ENCODE data around the gene ARID5B.

Gene ARID5B

DNA sequence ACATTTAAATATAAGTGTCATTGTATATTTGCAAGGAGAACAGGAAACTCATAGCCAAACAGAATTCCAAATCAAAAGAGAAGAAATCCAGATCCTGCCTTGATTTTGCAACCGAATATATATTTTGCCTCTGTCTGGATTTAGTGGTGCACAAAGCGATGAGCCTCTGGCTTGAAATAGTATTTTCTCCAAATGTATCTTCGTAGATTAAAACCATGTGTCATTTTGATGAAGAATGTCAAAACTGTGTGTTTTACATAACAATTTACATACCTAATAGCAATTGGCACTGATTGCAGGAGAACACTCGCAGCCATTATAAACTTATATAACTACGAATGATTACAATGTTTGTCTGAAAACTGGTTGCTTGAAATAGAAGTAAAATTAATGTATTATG lies 156.4 kb downstream of the ARID5B start:
- no peak for DNase-seq

DNA sequence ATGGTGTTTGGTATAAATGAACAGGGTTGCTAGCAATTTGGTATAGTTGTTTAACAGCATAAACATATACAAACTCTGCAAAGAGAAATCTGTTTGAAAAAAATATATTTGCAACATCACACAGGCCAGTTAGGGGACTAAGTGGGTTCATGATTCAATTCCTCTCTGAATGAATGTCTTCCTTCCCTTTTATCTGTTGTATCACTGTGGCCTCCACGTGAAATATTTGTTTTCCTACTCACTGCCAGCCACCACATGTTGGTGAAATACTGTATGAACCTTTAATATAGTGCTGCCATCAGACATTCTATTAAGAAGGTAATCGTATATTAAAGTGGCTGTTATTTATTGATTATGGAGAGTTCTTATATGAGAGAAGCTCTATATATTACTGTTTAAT lies 157.0 kb downstream of the ARID5B start:
- DNase-seq: no peak

DNA sequence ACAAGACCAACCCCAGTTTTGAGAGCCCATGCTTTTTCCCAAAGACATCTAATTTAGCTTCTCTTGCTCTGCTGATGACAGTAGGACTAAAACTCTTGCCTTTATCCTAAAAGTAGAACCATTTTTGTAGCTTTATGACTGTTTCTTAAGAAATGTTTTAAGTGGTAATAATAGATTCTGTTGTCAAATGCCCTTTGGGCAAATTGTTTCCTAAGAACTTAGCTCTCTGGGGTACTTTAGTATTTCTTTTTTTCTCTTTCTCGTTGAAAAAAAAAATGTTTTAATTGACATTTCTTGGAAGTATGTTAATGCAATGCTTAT lies 157.4 kb downstream of the ARID5B start:
- no peak for DNase-seq

DNA sequence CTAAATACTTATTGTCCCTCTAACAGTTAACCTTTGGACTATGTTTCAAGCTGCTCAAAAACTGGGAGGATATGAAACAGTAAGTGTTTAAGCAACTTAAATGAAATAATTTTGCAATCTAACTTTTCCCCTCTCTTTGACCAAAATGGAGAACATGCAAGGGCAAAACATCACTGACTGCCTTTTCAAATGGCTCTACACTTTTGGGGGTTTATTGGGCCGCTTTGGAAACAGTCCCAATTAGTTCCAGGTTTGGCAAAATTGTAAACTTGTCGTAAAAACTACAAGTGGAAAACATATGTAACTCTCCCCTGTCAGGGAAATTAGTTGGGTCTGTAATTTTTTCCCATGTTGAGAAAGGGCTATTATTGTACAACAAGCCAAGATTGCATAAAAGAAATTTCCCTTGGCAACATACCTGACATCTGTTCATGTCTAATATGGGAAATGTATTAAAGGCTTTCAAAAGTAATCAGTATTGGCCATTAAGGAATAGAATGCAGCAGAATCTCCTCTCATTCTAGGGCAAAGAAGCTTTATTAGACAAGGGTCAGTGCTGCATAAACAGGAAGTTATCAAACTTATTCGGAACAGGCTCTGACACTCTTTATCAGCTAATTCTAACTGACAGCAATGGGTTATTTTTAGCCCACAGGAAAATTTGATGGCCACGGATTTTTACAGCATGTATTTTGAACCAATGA lies 157.9 kb downstream of the ARID5B start:
- DNase-seq: no peak

DNA sequence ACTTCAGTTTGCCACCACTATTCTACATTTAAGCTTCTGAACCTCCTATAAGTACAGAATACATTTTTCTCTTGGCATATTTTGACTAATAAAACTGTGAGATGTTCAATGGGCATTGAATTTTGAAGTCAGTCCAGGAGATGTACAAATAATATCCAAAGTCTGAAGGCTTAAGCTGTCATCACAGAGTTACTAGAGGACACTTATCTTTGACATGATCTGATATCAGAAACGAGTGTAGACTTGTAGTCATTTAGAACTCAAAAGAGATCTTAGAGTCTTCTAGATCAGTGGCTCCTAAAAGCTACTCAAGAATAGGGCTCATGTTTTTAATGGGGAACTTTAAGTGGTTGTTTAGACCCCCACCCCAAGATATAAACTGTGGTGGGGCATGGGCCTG lies 160.5 kb downstream of the ARID5B start:
- no peak for DNase-seq

DNA sequence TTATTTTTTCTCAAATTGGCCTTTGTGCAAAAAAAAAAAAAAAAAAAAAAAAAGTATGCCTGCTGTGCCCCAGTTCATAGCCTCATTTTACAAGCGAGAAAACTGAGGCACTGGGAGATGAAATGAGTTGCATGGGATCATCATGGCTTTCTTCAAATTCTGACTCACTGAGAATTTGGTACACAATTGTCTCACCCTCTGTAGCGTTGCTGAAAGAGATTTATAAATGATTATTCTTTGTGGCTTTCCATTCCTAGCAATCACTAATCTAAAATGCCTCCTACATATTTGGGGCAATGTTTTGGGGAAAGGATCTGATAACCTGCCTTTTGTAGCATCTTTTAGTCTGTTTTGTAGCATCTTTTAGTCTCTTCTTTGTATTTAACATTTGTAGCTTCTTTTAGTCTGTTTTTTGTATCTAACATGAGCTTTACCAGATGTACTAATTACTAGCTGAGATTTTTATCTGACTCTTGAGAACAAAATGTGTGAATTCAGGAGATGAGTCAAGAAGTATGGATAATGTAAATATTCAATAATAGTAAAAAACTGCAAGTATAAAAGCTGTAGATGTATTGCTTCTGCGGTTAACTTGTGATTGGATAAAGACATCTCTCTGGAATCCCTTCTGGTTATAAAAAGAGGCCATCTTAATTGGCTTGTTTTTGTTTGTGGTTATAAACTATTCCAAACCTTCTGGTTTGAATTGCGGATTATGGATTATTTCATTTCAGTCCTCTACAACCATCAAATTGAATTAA lies 161.4 kb downstream of the ARID5B start:
- DNase-seq: no peak

DNA sequence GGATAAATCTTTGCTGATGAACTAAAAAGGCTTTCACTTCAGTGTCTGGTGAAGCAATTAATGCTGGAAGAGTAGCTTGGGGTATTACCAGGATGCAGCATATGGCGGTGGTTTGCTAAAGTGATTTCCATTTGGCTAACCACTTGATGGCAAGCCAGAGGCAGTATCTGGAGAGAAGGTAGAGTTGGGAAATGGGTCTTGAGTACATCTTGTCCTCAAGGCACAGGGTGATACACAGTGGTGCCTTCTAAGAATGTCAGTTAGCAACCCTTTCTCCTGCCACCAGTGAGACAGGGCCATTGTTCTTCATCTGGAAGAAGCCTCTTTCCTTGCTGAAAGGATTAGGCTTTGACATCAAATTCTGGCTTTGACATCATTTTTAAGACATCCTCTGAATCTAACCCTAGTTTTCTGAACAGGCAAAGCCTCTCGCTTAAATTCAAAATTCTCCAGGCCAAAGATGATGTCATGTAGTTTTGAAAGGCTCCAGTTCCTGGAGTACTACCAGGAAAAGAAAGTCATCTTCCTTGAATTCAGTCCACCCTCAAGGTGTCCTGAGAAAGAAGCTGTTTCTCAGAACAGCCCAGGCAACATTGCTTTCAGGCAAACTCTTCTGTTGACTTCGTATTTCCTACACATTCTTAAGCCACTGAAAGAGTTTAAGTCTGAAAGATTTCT lies 162.4 kb downstream of the ARID5B start:
- peak; percentile 39 for DNase-seq

DNA sequence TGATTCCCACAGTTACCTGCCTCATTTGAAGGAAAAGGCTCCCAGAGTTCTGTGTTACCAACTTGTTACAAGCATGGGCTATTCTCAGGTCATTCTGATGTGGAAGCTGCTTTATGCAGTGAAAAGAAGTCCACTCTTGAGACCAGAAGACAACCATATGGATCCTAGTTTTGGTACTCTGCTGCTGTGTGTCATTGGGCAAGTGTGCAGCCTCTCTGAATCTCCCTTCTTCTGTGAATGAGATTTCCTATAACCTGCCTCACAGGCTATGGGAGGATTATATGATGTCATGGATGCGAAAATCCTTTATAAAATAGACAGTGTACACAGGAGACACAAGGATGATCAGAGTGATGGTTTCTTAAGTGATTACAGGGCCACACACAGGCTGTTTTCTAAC lies 166.1 kb downstream of the ARID5B start:
- DNase-seq: no peak

DNA sequence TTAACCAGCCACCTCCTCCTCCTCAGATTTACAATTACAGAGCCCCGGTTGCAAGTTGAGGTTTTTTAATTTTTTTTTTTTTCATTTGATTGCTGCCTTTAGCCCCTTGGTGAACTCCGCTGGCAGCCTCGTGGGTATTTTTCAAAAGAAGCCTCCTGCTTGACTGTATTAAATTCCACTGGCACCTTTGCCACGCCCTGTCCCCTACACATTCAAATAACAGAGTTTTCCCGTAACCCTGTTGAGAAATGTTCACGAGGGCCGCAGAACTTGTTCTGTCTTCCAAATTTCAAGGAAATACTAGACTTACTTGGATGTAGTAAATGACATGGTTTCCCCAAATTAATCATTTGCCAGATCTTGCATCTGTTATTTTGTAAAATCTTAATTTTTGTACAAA lies 167.0 kb downstream of the ARID5B start:
- no peak for DNase-seq

DNA sequence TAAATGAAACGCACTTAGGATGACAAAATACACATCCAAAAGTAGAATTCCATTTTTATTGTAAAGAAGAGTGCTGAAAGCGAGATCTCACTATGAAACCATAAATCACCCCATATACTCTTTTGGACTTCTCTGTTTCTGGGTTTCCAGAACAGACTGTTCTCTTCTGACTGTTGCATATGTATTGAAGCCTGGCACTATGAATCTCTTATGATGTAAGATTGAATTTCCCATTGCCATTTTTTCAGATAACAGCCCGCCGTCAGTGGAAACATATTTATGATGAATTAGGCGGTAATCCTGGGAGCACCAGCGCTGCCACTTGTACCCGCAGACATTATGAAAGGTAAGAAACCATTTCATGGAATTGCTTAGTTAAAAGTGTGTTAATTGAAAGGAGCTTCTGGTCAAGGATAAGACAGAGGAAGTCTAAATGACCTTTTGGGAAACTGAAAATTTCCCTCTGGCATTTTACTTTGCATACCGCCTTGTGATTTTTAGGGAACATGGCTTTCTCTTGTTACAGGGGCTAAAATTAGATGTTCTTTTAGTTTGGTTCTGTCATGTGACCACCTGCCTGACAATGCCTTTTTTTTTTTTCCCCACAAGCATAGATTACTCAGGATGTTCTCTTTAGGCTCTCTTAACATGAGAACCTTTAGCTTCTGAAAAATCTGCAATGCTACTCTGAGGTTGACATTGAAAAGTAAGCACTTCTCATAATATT lies 168.1 kb downstream of the ARID5B start:
- no peak for DNase-seq

DNA sequence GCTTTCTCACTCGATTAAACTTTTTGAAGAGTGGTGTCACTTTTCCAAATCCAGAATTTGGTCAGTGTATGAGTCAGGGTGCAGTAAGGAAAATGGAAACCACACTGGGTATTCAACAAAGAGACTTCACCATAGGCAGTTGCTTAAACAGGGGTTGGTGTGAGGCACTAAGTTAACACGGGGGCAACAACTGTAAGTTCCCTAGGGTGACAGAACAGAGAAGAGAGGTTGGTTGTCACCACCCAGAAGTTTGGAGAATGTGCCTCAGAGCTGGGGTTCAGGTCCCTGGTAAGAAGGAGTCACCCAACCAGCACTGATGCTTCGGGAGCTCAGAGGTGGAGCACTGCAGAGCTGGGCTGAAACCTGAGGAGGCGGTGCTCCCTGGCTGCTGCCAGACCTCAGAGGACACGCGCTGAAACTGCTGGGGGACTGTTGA lies 170.4 kb downstream of the ARID5B start:
- no peak for DNase-seq

DNA sequence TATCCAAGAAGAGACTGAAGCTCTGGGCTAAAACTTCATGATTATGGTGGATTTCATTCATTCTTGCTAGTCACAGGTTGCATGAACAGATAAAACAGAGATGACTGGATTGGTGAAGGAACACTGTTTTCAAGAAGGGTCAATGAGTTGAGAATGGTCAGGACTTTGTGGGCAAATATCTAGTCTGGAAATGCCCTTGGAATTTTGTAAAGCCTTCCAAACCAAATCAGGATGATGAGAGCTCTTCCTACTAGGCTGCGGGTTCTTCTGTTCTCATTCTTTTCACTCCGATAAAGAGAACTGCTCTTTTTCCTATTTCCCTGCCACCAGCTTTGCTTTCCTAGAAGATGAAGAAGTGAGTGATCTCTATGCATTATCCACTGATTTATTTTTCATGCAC lies 171.4 kb downstream of the ARID5B start:
- no peak for DNase-seq

DNA sequence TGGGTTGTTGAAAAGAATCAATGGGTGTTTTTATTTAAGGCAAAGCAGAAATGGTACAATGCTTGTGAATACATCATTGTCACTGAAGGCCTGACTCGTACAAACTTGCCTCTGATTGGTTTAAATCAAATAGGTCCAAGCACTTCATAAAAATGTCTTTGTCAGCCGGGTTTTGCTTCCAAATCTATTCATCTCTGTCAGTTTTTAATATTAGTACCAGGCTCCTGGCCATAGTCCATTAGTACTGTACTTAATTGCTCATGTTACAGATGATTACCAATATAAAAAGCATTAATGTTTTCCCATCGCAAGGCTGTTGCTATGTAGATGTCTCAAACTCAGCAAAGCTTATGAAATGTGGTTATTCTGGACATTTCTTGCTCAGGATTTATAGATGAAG lies 171.9 kb downstream of the ARID5B start:
- peak; percentile 61 for DNase-seq

DNA sequence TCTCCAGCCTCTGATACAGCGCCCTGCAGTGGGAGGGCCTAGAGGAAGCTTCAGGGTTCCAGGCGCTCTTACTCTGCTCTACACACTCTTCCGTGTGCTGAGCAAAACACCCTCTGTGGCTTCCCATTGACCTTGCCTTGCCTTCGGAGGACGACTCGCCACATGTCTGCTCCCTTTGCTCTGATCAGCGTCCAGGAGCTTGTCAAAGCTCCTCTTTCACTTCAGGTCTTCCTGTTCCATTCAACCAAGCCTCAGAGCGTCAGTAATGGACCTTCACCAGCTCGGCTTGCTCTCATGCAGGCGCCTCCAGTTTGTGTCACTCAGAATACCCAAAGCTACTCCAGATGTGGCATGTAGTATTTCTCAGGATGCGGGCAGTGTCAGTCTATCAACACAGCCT lies 173.9 kb downstream of the ARID5B start:
- no peak for DNase-seq

DNA sequence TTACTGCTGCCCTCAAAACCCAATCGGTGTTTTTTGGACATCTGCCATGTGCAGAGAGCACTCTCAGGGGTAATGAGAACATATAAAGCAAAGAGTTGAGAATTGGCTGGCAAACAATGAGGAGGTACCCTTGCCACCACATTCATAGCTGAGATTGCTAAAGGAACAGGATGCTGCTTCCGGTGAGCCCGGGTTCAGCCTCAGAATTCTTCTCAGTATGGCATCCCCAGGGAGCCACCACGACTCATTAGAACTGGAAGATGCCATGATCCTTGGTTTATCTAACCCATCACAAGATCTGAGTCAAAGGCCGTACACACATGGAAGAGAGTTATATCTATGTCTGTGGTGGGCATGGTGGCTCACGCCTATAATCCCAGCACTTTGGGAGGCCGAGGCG lies 174.4 kb downstream of the ARID5B start:
- no peak for DNase-seq

DNA sequence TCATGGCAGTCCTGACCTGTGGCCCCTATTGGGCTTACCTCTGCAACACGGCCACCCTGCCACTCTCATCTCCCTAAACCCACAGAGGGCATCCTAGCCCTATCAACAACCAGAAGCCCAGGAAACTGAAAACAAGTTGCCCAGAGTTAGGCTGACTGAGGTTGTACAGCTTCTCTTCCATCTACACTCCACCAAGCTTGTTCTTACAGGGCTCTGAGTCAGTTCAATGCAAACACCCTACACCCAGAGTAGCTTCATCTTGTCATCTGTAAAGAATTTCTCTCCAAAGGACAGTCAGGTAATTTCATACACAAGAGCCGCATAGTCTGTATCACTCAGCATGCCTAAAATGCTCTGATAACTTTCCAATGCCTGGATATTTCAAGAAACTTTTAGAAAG lies 175.4 kb downstream of the ARID5B start:
- DNase-seq: no peak

DNA sequence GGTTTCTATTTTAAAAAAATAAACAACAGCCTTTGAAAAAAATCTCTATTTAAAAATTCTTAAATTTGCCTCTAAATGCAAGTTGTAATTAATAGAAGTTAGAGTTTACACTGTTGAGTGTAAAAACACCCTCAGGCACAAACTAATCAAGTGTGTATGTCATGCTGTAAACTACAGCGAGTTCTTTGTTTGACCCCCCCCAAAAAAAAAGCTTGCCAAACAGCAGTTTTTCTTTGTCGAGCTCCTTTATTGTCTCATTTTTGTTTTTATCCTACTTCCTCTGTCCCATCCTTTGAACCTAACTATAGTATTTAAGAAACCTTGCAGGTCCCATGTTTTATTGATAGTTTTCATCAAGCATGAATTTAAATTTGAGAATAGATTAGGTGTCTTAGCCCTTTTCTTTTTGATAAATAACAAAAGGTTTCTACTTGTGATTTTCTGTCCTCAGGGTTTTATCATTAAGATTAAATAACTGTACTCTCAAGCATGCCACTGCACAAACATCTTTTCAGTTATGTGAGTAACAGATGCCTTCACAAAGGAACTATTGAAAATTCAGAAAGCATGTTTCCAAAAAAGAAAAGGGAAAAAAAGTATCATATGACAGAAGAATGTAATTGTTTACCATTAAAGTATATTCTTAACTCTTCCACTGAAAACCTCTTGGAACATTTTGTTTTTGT lies 176.0 kb downstream of the ARID5B start:
- peak; percentile 14 for DNase-seq

DNA sequence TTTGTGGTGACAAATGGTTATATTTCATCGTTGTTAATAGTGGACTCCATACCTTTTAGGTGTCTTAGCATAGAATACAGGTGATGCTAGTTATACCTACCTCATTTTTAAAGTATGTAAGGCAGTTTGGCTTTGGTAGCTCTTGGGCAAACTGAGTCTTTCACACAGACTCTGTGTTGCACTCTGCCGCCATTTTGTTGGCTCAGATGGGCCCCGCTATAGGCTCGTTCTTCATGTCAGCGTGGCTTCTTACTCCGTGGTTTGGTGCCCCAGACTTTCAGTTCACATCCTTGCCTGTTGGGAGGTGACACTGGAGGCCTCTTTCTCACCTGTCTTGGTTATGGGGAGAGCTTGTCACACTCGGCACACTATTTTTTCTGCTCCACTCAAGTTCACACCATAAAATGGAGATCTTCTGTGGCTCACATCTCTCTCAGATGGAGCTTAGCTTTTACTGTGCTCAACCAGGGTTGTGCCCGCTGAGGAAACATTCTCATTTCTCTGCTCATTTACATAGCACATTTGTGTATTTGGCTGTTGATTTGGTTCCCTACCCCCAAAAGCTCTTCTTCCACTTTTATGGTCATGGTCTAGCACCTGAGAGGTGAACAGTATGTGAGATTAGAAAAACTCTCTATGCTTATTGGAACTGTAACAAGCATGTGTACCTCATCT lies 178.5 kb downstream of the ARID5B start:
- no peak for DNase-seq

DNA sequence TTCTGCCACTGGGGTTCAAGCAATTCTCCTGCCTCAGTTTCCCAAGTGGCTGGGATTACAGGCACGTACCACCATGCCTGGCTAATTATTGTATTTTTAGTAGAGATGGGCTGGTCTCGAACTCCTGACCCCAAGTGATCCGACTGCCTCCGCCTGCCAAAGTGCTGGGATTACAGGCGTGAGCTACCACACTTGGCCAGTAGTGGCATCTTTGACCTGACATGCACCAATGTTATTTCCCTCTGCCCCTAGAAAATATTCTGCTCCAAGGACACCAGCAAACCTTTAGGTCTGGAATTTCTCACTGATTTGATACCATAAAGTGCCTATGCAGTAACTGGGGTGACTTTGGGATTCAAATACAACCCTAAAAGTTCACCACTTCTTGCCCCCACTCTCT lies 179.4 kb downstream of the ARID5B start:
- no peak for DNase-seq

DNA sequence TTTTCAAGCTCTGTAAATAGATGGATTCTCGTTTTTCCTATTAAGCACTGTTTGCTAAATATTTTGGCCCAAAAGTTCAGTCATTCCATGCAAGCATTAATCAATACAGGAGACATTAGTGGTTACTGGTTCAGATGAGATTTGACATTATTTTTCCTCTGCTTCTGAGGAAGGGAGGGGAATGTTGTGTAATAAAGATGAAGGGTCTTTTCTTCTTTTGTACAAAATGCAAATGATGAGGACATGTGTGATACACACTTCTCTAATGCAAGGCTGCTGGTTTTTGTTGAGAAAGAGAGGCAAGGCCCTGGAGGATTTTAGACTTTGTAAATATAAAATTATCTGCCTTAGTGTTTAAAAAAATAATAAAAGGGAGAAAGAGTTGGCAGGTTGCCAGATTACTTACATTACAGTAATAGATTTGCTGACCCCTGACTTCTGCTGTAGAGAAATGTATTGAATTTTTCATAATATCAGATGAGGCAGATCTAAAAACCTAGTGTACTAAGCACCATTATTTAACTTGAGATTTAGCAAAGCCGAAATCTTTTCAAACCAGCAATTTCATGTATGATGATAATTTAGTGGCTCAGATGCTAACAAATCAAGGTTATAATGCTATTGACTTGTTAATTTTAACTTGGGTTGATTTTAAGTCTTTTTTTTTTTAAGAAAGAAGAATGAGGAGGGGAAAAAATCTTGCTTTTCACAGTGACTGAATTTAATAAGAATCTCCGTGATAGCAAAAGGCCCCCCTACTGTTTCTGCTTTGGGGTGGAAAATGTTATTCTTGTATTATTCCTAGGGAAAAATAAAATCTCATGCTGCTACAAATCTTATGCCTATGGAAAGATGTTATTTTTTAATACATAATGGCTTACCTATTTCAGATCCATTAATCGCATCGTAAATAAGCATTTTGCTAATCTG lies 180.1 kb downstream of the ARID5B start:
- DNase-seq: no peak

DNA sequence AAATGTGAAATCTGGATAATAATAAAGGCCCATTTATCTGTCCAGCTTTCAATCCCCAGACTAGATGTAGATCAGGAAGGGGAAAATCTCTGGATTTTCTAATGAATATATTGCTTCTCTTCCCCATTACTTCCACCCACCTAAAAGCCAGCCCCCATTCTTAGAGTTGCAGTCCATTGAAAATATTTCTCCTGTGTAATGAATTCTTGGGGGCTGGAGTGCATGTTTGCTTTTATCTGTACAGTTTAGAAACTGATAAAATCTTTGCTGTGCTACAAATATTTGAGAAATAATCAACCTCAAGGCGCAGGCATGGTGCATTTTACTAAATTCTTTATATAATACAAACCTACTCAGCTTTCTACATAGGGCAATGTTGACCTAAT lies 180.8 kb downstream of the ARID5B start:
- no peak for DNase-seq

Data from midbrain (tissue), 1 donor.